Endothelial cell of umbilical vein (primary cell): ENCODE results near the gene TRIM25. TPM values are rescaled to one million over a fixed set of nuclear protein-coding genes. Genes with fewer than 3 reads are reported as not detected.
"Not testable (repeated sequence)": the region's sequence is repeated elsewhere in the genome, so short reads cannot be mapped to it uniquely, and the experiment has no call there.

Experiments used
- BruUV-seq: library from RNA; stranded (reverse); fragments of 400-500 nt; replicated peaks from 2 replicates; lab custom pipeline; 2021; lab: Mats Ljungman, UMichigan
- CTCF ChIA-PET: fragments of 300-600, 350-600 bp; sonication (Branson Sonifier 250); formaldehyde crosslinking; loops from one replicate; lab custom pipeline; 2021; ENCODE audit warnings: antibody characterized with exemption, inconsistent platforms; lab: Charles Lee
- POLR2A ChIA-PET: fragments of 300-600, 350-600 bp; sonication (Branson Sonifier 250); formaldehyde crosslinking; loops from one replicate; lab custom pipeline; 2021; ENCODE audit warnings: antibody characterized with exemption, inconsistent platforms; lab: Charles Lee
- DNase-seq: peaks from one replicate; pipeline ENCODE4 v3.0.0-alpha.2; 2011; ENCODE audit warnings: low read depth, low spot score
- FAIRE-seq: peaks from 2 replicates; lab custom pipeline; 2011; peaks lifted over from hg19 to GRCh38; lab: Jason Lieb, UNC
- H2AFZ ChIP-seq: 2 replicates; pipeline ENCODE4 v1.6.0; 2012; ENCODE audit warnings: low read depth, low read length, control low read depth, inconsistent platforms
- H3K27ac ChIP-seq: 2 replicates; pipeline ENCODE4 v1.5.1; 2011; ENCODE audit warnings: low read depth, mild to moderate bottlenecking, control low read depth, low read length, moderate library complexity; ENCODE audit not compliant: insufficient read depth
- H3K27me3 ChIP-seq, 2 experiments: 2 replicates each; pipeline versions ENCODE4 v1.6.0 to v1.6.1; 2011; ENCODE audit warnings: low read length in 2 of 2, mixed read lengths in 1 of 2; ENCODE audit not compliant: control insufficient read depth in 2 of 2, insufficient read depth in 2 of 2
- H3K36me3 ChIP-seq, 2 experiments: 2 replicates in 1 of 2; 3 replicates in 1 of 2; pipeline ENCODE4 v1.5.1; 2011; ENCODE audit warnings: low read length in 2 of 2, mild to moderate bottlenecking in 1 of 2, moderate library complexity in 1 of 2; ENCODE audit not compliant: control insufficient read depth in 2 of 2, insufficient read depth in 2 of 2; ENCODE audit errors: extremely low read depth in 1 of 2
- H3K4me1 ChIP-seq: 3 replicates; pipeline ENCODE4 v1.5.1; 2011; ENCODE audit warnings: mild to moderate bottlenecking, low read length; ENCODE audit not compliant: control insufficient read depth, insufficient read depth; ENCODE audit errors: extremely low read depth
- H3K4me2 ChIP-seq: 2 replicates; pipeline ENCODE4 v1.6.1; 2011; ENCODE audit warnings: low read length, control low read depth, mixed read lengths; ENCODE audit not compliant: insufficient read depth
- H3K4me3 ChIP-seq, 3 experiments: fragments of 200-600 bp in 1 of 3; sonication (generic), shearing (Covaris generic) in 1 of 3; replicated peaks in 1 of 3; 2 replicates each; pipeline ENCODE4 v1.5.1; 2011 to 2016; ENCODE audit warnings: control low read depth in 3 of 3, low read length in 3 of 3, mild to moderate bottlenecking in 2 of 3, inconsistent platforms in 1 of 3, low read depth in 1 of 3, moderate library complexity in 1 of 3; ENCODE audit not compliant: insufficient read depth in 1 of 3
- H3K79me2 ChIP-seq: 2 replicates; pipeline ENCODE4 v1.6.0; 2012; ENCODE audit warnings: low read length, inconsistent platforms; ENCODE audit not compliant: control insufficient read depth, insufficient read depth
- H3K9ac ChIP-seq: replicated peaks from 2 replicates; pipeline ENCODE3; 2011; ENCODE audit warnings: low read length, control low read depth; ENCODE audit not compliant: insufficient read depth; ENCODE audit errors: extremely low read depth
- H3K9me1 ChIP-seq: replicated peaks from 3 replicates; pipeline ENCODE4 v1.6.0; 2011; ENCODE audit warnings: mild to moderate bottlenecking, low read length; ENCODE audit not compliant: control insufficient read depth, insufficient read depth; ENCODE audit errors: extremely low read depth
- H3K9me3 ChIP-seq: replicated peaks from 2 replicates; pipeline ENCODE4 v1.5.1; 2012; ENCODE audit warnings: low read length, inconsistent platforms; ENCODE audit not compliant: control insufficient read depth, insufficient read depth
- H4K20me1 ChIP-seq: replicated peaks from 2 replicates; pipeline ENCODE3; 2011; ENCODE audit warnings: mild to moderate bottlenecking, low read length; ENCODE audit not compliant: control insufficient read depth, insufficient read depth; ENCODE audit errors: extremely low read depth
- FOS ChIP-seq: IDR thresholded peaks from 2 replicates; pipeline ENCODE4 v1.6.1; 2011; ENCODE audit warnings: mild to moderate bottlenecking, low read length, moderate library complexity, borderline replicate concordance; ENCODE audit not compliant: insufficient read depth
- JUN ChIP-seq: IDR thresholded peaks from 2 replicates; pipeline ENCODE4 v1.6.1; 2011; ENCODE audit warnings: borderline replicate concordance, low read depth; ENCODE audit not compliant: insufficient read length, insufficient read depth
- POLR2AphosphoS5 ChIP-seq: IDR thresholded peaks from 2 replicates; pipeline ENCODE4 v1.6.1; 2012; ENCODE audit warnings: low read depth, mild to moderate bottlenecking, control low read depth, low read length, moderate library complexity; ENCODE audit not compliant: insufficient read depth
- dilution Hi-C: fragments of 300-500 bp; cut with MboI; formaldehyde crosslinking; loops from one replicate; pipeline ENCODE4 v1.15.0; 2019; ENCODE audit warnings: low sequenced_read_pairs; ENCODE audit not compliant: extremely low pct_ligation_motif_present
- intact Hi-C: fragments of 100-400 bp; cut with micrococcal nuclease; formaldehyde crosslinking; loops from one replicate; pipeline ENCODE4 v1.10.0; 2022
- polyA plus RNA-seq, 4 experiments: library from polyadenylated mRNA; depleted of rRNA in 3 of 4; stranded (reverse) in 3 of 4; unstranded in 1 of 4; fragments of >200 nt; gene quantifications; 2 replicates each; pipeline versions ENCODE4 v1.2.1 to v1.2.3, GENCODE V29; 2011 to 2012; ENCODE audit warnings: missing spikeins in 1 of 4
- total RNA-seq: library from RNA; stranded (reverse); gene quantifications from 2 replicates; pipeline ENCODE4 v1.2.3, GENCODE V29; 2021
- TF ChIP-seq, protein P1 (sequence below), 2 donors: IDR thresholded peaks; 1 replicate in 1 of 2; 2 replicates in 1 of 2; pipeline ENCODE4 v1.5.1; 2011; ENCODE audit warnings: low read length in 2 of 2, mild to moderate bottlenecking in 2 of 2, moderate library complexity in 2 of 2, control low read depth in 1 of 2, inconsistent platforms in 1 of 2, low read depth in 1 of 2; ENCODE audit not compliant: insufficient read depth in 1 of 2; ENCODE audit errors: extremely low read depth in 1 of 2

TRIM25 gene
- total and polyA plus RNA-seq, 2 donors (not counting 3 experiments of a cell fraction or from before 2014, with no cell fraction given), result 42.8 to 98.4 TPM

DNA sequence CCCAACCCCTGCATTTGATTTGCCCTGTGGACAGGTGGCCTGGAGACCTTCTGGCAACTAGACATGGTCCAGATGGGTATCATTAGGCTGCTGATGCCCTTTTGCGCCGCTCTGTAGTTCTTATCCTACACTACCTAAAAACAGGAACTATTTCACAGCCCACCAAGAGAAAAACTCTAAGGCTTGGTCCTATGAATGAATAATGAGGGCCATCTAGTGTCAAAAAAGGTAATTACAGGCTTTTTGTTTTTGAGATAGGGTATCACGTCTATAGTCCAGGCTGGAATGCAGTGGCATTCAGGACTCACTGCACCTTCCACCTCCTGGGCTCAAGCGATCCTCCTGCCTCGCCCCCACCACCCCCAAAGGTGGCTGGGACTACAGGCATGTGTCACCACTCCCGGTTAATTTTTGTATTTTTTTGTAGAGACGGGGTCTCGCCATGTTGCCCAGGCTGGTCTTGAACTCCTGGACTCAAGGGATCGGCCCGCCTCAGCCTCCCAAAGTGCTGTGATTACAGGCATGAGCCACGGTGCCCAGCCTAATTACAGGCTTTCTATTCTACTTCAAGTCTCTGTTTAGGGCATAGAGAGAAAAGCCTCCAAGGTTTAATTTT is 26.1 kb upstream of the TRIM25 start:
- Histone ChIP-seq H3K27me3 (no peaks in the 10 kb centered on the region), H4K20me1 (no peaks in the 10 kb centered on the region), H3K9me1 (no peaks in the 10 kb centered on the region), H3K4me2 (no peak overlapping the region), H3K4me3 (no peak overlapping the region), H2AFZ (no peak overlapping the region), H3K79me2 (no peaks in the 10 kb centered on the region), H3K27ac (peak overlapping the region; percentile 35), H3K9ac (no peak overlapping the region), H3K36me3 (peaks cover 4 to 6% of the 10 kb centered on the region in 2 experiments), H3K9me3 (no peaks in the 10 kb centered on the region), H3K4me1 (peaks cover 24% of the 10 kb centered on the region)
- peak; percentile 77 for DNase-seq
- POLR2A ChIA-PET, result no interaction called here
- dilution Hi-C loops, result no loop called here
- no peak for TF ChIP-seq POLR2AphosphoS5
- TF ChIP-seq, protein P1, sequence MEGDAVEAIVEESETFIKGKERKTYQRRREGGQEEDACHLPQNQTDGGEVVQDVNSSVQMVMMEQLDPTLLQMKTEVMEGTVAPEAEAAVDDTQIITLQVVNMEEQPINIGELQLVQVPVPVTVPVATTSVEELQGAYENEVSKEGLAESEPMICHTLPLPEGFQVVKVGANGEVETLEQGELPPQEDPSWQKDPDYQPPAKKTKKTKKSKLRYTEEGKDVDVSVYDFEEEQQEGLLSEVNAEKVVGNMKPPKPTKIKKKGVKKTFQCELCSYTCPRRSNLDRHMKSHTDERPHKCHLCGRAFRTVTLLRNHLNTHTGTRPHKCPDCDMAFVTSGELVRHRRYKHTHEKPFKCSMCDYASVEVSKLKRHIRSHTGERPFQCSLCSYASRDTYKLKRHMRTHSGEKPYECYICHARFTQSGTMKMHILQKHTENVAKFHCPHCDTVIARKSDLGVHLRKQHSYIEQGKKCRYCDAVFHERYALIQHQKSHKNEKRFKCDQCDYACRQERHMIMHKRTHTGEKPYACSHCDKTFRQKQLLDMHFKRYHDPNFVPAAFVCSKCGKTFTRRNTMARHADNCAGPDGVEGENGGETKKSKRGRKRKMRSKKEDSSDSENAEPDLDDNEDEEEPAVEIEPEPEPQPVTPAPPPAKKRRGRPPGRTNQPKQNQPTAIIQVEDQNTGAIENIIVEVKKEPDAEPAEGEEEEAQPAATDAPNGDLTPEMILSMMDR (IDR thresholded peaks at IDR 0.05; ENCODE audit: extremely low read depth in 1 of 2, insufficient read depth in 1 of 2, low read depth in 1 of 2, low read length in 2 of 2), result peak; percentile 51 to 53
- intact Hi-C loops, result loop anchor here (1.0 kb wide), 4 partner anchors 48 to 348 kb away; no protein-coding TSS in a partner anchor
- BruUV-seq, result no TSS peak
- FAIRE-seq, result peak; percentile 81
- CTCF ChIA-PET, result interaction anchor here (0.6 to 8.1 kb wide), 23 partner anchors 11 to 441 kb away, joined by 3 to 148 read pairs (median 4); partner anchors contain the start of gene NOG

DNA sequence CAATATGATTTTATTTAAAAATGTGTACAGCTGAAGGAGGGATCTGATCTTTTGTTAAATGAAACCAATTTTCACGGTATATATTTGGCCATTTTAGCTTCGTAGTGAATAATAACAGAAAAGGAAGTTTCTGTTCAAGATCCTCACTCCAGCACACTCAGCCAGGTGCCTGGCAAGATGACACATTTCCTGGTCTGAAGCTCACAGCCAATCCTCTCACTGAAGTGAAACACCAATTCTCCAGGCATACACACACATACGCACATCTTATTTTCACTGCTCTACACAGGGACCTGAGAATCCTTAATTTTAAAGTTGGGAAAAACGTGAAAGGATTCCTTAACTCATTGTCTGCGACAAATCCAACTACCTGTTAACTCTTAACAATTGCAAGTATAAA is 24.4 kb upstream of the TRIM25 start:
- ChIA-PET POLR2A (interaction anchor here (1.0 kb wide), 1 partner anchor 24 kb away, joined by 5 read pairs; the partner anchor contains the start of gene TRIM25), CTCF (interaction anchor here (0.7 to 1.1 kb wide), 5 partner anchors 33 to 158 kb away, joined by 3 to 25 read pairs (median 4); no protein-coding TSS in a partner anchor)
- Histone ChIP-seq H3K4me1 (peaks cover 24% of the 10 kb centered on the region), H3K4me3 (peak overlapping the region in 1 of 3 experiments; percentile 30), H3K9ac (peak overlapping the region; percentile 41), H3K27ac (peak overlapping the region; percentile 78), H3K4me2 (peak overlapping the region; percentile 89)
- BruUV-seq, H3K27me3 ChIP-seq, H3K79me2 ChIP-seq, H3K36me3 ChIP-seq, H4K20me1 ChIP-seq, H3K9me3 ChIP-seq, dilution Hi-C loops, H3K9me1 ChIP-seq, intact Hi-C loops, H2AFZ ChIP-seq: not testable (repeated sequence)
- TF ChIP-seq FOS, result peak; percentile 47
- peak; percentile 35 for TF ChIP-seq JUN
- peak; percentile 70 for FAIRE-seq
- peak; percentile 67 for DNase-seq
